H9 (cell line): Measurements from ENCODE around the gene CSNK1A1. TPM values are rescaled to one million over a fixed set of nuclear protein-coding genes. Genes with fewer than 3 reads are reported as not detected.

Experiments
- DNase-seq: peaks from one replicate; pipeline ENCODE4 v3.0.0-alpha.2; 2017
- H2AFZ ChIP-seq: one replicate; pipeline ENCODE4 v1.6.1; 2013; ENCODE audit warnings: mild to moderate bottlenecking, low read length, control low read depth, moderate library complexity
- H2AK5ac ChIP-seq: 2 replicates; pipeline ENCODE4 v1.6.1; 2013; ENCODE audit warnings: low read length, control low read depth, mixed read lengths; ENCODE audit not compliant: insufficient read length
- H2BK120ac ChIP-seq: one replicate; pipeline ENCODE4 v1.6.1; 2013; ENCODE audit warnings: low read depth, mild to moderate bottlenecking, low read length, control low read depth, inconsistent platforms; ENCODE audit not compliant: poor library complexity, severe bottlenecking
- H2BK12ac ChIP-seq: 2 replicates; pipeline ENCODE4 v1.6.1; 2013; ENCODE audit warnings: low read length, control low read depth, mixed read lengths, low read depth; ENCODE audit not compliant: insufficient read length
- H2BK15ac ChIP-seq: 2 replicates; pipeline ENCODE4 v1.6.1; 2013; ENCODE audit warnings: low read depth, low read length, control low read depth
- H2BK20ac ChIP-seq: one replicate; pipeline ENCODE4 v1.6.1; 2013; ENCODE audit warnings: low read depth, mild to moderate bottlenecking, low read length, control low read depth, inconsistent platforms; ENCODE audit not compliant: poor library complexity, severe bottlenecking
- H2BK5ac ChIP-seq: 2 replicates; pipeline ENCODE4 v1.6.1; 2013; ENCODE audit warnings: low read length, control low read depth, mixed read lengths; ENCODE audit not compliant: insufficient read length
- H3K14ac ChIP-seq: 2 replicates; pipeline ENCODE4 v1.6.1; 2013; ENCODE audit warnings: low read length, control low read depth; ENCODE audit not compliant: insufficient read depth
- H3K18ac ChIP-seq: 2 replicates; pipeline ENCODE4 v1.6.1; 2013; ENCODE audit warnings: low read depth, mild to moderate bottlenecking, mixed read lengths, low read length, control low read depth; ENCODE audit not compliant: insufficient read length
- H3K23ac ChIP-seq: 2 replicates; pipeline ENCODE4 v1.6.1; 2013; ENCODE audit warnings: low read length, control low read depth, mixed read lengths, low read depth; ENCODE audit not compliant: insufficient read length
- H3K23me2 ChIP-seq: 2 replicates; pipeline ENCODE4 v1.6.1; 2013; ENCODE audit warnings: low read depth, mild to moderate bottlenecking, mixed read lengths, low read length, control low read depth; ENCODE audit not compliant: insufficient read length, poor library complexity, severe bottlenecking
- H3K27ac ChIP-seq: 2 replicates; pipeline ENCODE4 v1.5.1; 2013; ENCODE audit warnings: low read length, control low read depth, mixed read lengths, low read depth; ENCODE audit not compliant: insufficient read length
- H3K27me3 ChIP-seq: 2 replicates; pipeline ENCODE4 v1.6.1; 2013; ENCODE audit warnings: low read length, control low read depth, inconsistent platforms; ENCODE audit not compliant: insufficient read depth
- H3K4ac ChIP-seq: 2 replicates; pipeline ENCODE4 v1.6.1; 2013; ENCODE audit warnings: low read depth, mild to moderate bottlenecking, control low read depth, inconsistent platforms, low read length, moderate library complexity
- H3K4me1 ChIP-seq: 2 replicates; pipeline ENCODE4 v1.6.1; 2013; ENCODE audit warnings: low read length, control low read depth, inconsistent platforms; ENCODE audit not compliant: insufficient read depth
- H3K4me2 ChIP-seq: 2 replicates; pipeline ENCODE4 v1.6.1; 2013; ENCODE audit warnings: low read length, control low read depth, mixed read lengths; ENCODE audit not compliant: insufficient read length, insufficient read depth
- H3K56ac ChIP-seq: 2 replicates; pipeline ENCODE4 v1.6.1; 2013; ENCODE audit warnings: low read depth, mild to moderate bottlenecking, mixed read lengths, low read length, control low read depth; ENCODE audit not compliant: insufficient read length
- H3K79me1 ChIP-seq: 2 replicates; pipeline ENCODE4 v1.6.1; 2013; ENCODE audit warnings: low read depth, mild to moderate bottlenecking, moderate library complexity, low read length, control low read depth, inconsistent platforms; ENCODE audit not compliant: insufficient read depth, poor library complexity, severe bottlenecking
- H3K79me2 ChIP-seq: 2 replicates; pipeline ENCODE4 v1.6.1; 2013; ENCODE audit warnings: low read length, control low read depth, inconsistent platforms; ENCODE audit not compliant: insufficient read depth
- H3K9ac ChIP-seq: 2 replicates; pipeline ENCODE4 v1.6.1; 2013; ENCODE audit warnings: low read length, control low read depth, mixed read lengths; ENCODE audit not compliant: insufficient read length; ENCODE audit errors: extremely low read depth
- H3K9me3 ChIP-seq: one replicate; pipeline ENCODE4 v1.6.1; 2013; ENCODE audit warnings: low read depth, low read length, inconsistent platforms; ENCODE audit not compliant: control insufficient read depth
- H3T11ph ChIP-seq: one replicate; pipeline ENCODE4 v1.6.1; 2013; ENCODE audit warnings: mild to moderate bottlenecking, low read length, control low read depth, inconsistent platforms
- H4K20me1 ChIP-seq: one replicate; pipeline ENCODE4 v1.6.1; 2013; ENCODE audit not compliant: control insufficient read depth, insufficient read length, insufficient read depth
- H4K5ac ChIP-seq: 2 replicates; pipeline ENCODE4 v1.6.1; 2013; ENCODE audit warnings: low read depth, mild to moderate bottlenecking, mixed read lengths, low read length, control low read depth; ENCODE audit not compliant: insufficient read length
- H4K8ac ChIP-seq: replicated peaks from 2 replicates; pipeline ENCODE4 v1.6.1; 2013; ENCODE audit warnings: low read length, control low read depth, mixed read lengths, low read depth; ENCODE audit not compliant: insufficient read length
- H4K91ac ChIP-seq: 2 replicates; pipeline ENCODE4 v1.6.1; 2013; ENCODE audit warnings: low read depth, mild to moderate bottlenecking, moderate library complexity, mixed read lengths, low read length, control low read depth; ENCODE audit not compliant: insufficient read length
- H3K27ac Mint-ChIP-seq, 3 experiments: 2 replicates in 2 of 3; 3 replicates in 1 of 3; pipeline ENCODE4 v1.8.0; 2020 to 2021; ENCODE audit warnings: mixed read lengths in 3 of 3, mild to moderate bottlenecking in 1 of 3, moderate library complexity in 1 of 3
- H3K27me3 Mint-ChIP-seq: 2 replicates; pipeline ENCODE4 v1.8.0; 2021; ENCODE audit warnings: low read depth, mild to moderate bottlenecking, moderate library complexity, mixed read lengths
- H3K36me3 Mint-ChIP-seq, 3 experiments: 2 replicates in 2 of 3; 3 replicates in 1 of 3; pipeline ENCODE4 v1.8.0; 2020 to 2021; ENCODE audit warnings: low read depth in 3 of 3, mixed read lengths in 3 of 3; ENCODE audit not compliant: insufficient read depth in 1 of 3
- H3K4me1 Mint-ChIP-seq, 2 experiments: 2 replicates each; pipeline ENCODE4 v1.8.0; 2020; ENCODE audit warnings: mixed read lengths in 2 of 2
- H3K4me3 Mint-ChIP-seq, 2 experiments: 2 replicates in 1 of 2; 3 replicates in 1 of 2; pipeline ENCODE4 v1.8.0; 2020 to 2021; ENCODE audit warnings: mild to moderate bottlenecking in 2 of 2, mixed read lengths in 2 of 2, moderate library complexity in 1 of 2
- H3K9me3 Mint-ChIP-seq, 2 experiments: 2 replicates in 1 of 2; 3 replicates in 1 of 2; pipeline ENCODE4 v1.8.0; 2020; ENCODE audit warnings: mild to moderate bottlenecking in 2 of 2, mixed read lengths in 2 of 2, moderate library complexity in 1 of 2
- CTCF ChIP-seq: fragments of 200-600 bp; sonication (generic); conservative IDR thresholded peaks from 3 replicates; pipeline ENCODE4 v1.8.0; 2021; ENCODE audit warnings: antibody characterized with exemption, mild to moderate bottlenecking
- WGBS: extraction: QIAGEN DNeasy Blood & Tissue Kit; methylation state at CpG from one replicate; pipeline ENCODE4 v1.1.7; 2013; ENCODE audit warnings: missing lambda C conversion rate, low lambda C conversion rate, mixed read lengths; ENCODE audit not compliant: insufficient read length; ENCODE audit errors: extremely low coverage; 5-methylcytosine and 5-hydroxymethylcytosine counted together
- total RNA-seq: library from RNA; stranded (reverse); gene quantifications from 2 replicates; pipeline ENCODE4 v1.2.1, GENCODE V29; 2021

CSNK1A1 gene
- total RNA-seq, 1 experiment from 2014 or later, result 310 TPM

DNA sequence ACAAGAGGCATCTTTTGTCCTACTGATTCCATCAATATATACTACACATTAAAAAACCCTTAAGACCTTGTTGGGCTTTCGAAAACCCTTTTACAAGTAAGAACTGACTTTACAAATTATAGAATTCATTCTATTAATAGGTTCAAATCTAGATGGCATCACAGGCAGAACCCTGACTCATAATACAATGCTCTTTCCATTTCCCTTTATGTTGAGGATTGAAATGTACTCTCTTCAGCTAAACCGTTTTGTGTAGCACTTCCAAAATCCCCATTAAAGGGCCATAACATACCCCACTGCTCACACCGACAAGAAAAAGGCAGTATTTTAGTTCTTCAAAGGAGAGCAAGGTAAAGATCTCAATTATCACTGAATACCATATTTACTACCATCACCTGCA lies 11.2 kb downstream of the CSNK1A1 start:
- no peak overlapping the region for H3K4me3 Mint-ChIP-seq
- Histone ChIP-seq H3K56ac (no peak overlapping the region), H2BK5ac (no peak overlapping the region), H3K9me3 (no peaks in the 10 kb centered on the region), H3K4me2 (no peak overlapping the region), H3K79me1 (peaks cover under 1% of the 10 kb centered on the region), H3K23me2 (no peaks in the 10 kb centered on the region), H3K4ac (no peak overlapping the region), H3K9ac (no peak overlapping the region), H2BK15ac (no peak overlapping the region), H3K4me1 (no peaks in the 10 kb centered on the region; the same call in 1 of the 2 replicates), H2BK12ac (no peak overlapping the region), H3K14ac (no peak overlapping the region), H3T11ph (no peak overlapping the region), H3K27me3 (no peaks in the 10 kb centered on the region), H3K18ac (no peak overlapping the region), H4K20me1 (no peaks in the 10 kb centered on the region), H4K91ac (no peak overlapping the region), H2AK5ac (no peak overlapping the region), H3K79me2 (peaks cover 82% of the 10 kb centered on the region; the same call in 1 of the 2 replicates), H3K23ac (no peak overlapping the region), H4K5ac (no peak overlapping the region), H3K27ac (no peak overlapping the region), H4K8ac (no peak overlapping the region), H2BK120ac (no peak overlapping the region), H2BK20ac (no peak overlapping the region), H2AFZ (no peak overlapping the region)
- no peak for TF ChIP-seq CTCF
- peaks cover 23 to 49% (median 48%) of the 10 kb centered on the region in 3 experiments; a peak in 6 of 7 replicates for H3K36me3 Mint-ChIP-seq
- H3K4me1 Mint-ChIP-seq, result peaks cover 28 to 33% of the 10 kb centered on the region in 2 experiments
- no peaks in the 10 kb centered on the region; a peak in 1 of 5 replicates for H3K9me3 Mint-ChIP-seq
- WGBS, result no CpG with 5 or more reads among the region's 3 CpGs
- no peaks in the 10 kb centered on the region for H3K27me3 Mint-ChIP-seq
- no peak for DNase-seq
- H3K27ac Mint-ChIP-seq, result peak overlapping the region in 1 of 3 experiments; percentile 65; a peak in 2 of 7 replicates
